OCI-LY3 (cell line): ENCODE measurements around the gene SERPINF2.

Experiments used
- EZH2phosphoT487 ChIP-seq: fragments of 200-600 bp; shearing (Covaris generic); IDR thresholded peaks from 2 replicates; pipeline ENCODE4 v1.6.1; 2018; ENCODE audit warnings: antibody characterized with exemption, mixed run types, low read depth
- TF ChIP-seq, protein P1 (sequence below): fragments of 200-600, 300-600 bp; sonication (generic); IDR thresholded peaks from 2 replicates; pipeline ENCODE4 v1.5.1; 2014; ENCODE audit warnings: antibody characterized with exemption, low read length, low read depth

DNA sequence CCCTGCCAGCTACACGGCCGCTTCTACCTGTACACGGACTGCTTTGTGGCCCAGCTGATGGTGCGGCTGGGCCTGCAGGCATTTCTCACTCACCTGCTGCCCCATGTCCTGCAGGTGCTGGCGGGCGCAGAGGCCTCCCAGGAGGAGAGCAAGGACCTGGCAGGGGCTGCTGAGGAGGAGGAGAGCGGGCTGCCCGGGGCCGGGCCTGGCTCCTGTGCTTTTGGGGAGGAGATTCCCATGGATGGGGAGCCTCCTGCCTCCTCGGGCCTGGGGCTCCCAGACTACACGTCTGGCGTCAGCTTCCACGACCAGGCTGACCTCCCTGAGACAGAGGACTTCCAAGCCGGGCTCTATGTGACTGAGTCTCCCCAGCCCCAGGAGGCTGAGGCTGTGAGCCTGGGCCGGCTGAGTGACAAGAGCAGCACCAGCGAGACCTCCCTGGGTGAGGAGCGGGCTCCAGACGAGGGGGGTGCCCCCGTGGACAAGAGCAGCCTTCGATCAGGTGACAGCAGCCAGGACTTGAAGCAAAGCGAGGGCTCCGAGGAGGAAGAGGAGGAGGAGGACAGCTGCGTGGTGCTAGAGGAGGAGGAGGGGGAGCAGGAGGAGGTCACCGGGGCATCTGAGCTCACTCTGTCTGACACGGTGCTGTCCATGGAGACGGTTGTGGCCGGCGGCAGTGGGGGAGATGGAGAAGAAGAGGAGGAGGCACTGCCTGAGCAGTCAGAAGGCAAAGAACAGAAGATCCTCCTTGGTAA, 14.6 kb upstream of the SERPINF2 start:
- TF ChIP-seq, protein P1, sequence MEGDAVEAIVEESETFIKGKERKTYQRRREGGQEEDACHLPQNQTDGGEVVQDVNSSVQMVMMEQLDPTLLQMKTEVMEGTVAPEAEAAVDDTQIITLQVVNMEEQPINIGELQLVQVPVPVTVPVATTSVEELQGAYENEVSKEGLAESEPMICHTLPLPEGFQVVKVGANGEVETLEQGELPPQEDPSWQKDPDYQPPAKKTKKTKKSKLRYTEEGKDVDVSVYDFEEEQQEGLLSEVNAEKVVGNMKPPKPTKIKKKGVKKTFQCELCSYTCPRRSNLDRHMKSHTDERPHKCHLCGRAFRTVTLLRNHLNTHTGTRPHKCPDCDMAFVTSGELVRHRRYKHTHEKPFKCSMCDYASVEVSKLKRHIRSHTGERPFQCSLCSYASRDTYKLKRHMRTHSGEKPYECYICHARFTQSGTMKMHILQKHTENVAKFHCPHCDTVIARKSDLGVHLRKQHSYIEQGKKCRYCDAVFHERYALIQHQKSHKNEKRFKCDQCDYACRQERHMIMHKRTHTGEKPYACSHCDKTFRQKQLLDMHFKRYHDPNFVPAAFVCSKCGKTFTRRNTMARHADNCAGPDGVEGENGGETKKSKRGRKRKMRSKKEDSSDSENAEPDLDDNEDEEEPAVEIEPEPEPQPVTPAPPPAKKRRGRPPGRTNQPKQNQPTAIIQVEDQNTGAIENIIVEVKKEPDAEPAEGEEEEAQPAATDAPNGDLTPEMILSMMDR = no peak
- TF ChIP-seq EZH2phosphoT487 = no peak
